HK-2 (cell line): ENCODE data around the gene SHC3.
"Not testable (repeated sequence)": the region's sequence is repeated elsewhere in the genome, so short reads cannot be mapped to it uniquely, and the experiment has no call there.

Experiments used
- DNase-seq: peaks from one replicate; pipeline ENCODE4 v3.0.0-alpha.2; 2018; ENCODE audit not compliant: unreplicated experiment

The SHC3 gene

DNA sequence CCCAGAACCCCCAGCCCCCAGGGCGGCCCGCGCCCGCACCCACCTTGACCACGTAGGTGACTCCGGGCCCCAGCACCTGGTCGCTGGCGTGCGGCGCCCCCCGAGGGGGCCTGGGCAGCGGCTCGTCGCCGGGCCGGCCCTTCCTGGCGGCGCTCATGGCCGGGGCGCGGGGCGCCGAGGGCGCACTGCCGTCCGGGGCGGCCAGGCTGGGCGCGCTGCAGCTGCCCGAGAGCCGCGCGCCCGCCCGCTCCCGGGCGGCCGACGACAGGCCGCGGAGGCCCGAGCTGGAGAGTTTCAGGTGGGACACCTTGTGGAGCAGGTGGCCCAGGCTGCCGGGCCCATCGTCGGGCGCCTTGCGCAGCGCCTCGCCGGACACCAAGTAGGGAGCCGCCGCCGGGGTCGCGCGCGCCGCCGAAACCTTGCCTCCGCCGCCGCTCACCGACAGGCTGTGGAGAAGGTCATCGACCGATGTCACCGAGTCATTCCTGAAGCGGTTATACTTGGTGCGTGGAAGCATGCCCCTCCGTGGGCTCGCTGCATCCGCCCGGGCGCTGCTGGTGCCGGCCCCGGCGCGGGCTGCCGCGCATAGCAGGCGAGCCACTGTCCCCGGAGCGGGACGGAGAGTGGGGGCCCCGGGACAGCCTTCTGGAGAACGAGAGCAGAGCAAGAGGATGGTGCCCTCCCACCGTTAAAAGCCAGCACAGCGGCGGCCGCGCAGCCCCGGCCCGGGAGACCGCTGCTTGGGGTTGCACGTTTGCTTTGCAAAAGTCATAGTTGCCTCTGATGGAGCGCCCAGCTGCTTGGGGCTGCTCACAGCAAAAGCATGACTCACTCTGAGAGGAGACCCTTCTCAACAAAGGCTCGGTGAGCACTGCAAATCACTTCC, at the start of gene SHC3:
SHC3 (minus strand) TSS at position 875 of the 886 bp plus-strand sequence; CDS start at position 517, 358 bp downstream.
- DNase-seq = peak; percentile 34

GRCh38 chr9:89225991-89226471, 47.4 kb upstream of the SHC3 start:
- DNase-seq = no peak

- DNase-seq = no peak
Measured at GRCh38 chr9:89225587-89225986, 47.0 kb upstream of the SHC3 start.

GRCh38 chr9:89225036-89225435, 46.4 kb upstream of the SHC3 start:
- no peak for DNase-seq

DNA sequence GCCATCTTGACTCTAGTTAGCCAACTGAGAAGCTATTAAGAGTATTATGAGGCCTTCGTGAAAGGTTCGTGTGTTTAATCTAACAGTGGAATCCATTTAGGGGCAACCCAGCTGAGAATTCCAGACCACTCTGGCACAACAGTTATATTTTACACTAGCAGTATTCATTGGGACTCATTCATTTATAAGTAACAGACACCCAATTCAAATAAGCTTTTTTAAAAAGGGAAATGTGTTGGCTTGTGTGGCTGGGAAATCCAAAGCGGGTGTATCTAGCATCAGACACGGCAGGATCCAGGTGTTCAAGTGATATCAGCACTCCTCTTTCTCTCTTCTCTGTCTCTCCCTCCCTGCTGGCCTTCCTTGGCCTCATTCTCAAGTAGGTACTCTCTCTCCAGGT, 46.0 kb upstream of the SHC3 start:
- DNase-seq = no peak

DNA sequence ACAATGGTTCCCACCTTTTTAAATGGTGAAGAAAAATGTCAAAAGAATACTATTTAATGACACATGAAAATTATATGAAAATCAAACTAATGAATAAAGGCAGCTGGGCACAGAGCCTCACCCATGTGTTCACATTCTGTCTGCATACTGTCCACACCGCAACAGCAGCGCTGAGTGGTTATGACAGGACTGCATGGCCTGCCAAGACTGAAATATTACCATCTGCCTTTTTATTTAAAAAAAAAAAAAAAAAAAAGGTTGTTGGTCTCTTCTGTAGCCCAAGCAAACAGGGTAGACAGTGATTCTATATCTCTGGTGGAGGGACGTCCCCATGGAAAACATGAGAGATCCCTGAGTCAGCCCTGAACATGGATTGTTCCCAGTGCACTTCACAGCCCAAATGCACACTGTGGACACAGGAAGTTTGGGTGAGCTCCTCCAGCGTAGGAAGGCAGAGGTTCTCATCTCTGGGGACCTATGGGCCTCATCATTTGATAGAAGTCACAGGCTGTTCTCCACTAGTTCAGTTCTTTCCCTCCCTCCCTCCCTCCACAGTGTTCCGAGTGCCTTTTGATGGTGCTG, 44.9 kb upstream of the SHC3 start:
- DNase-seq = no peak

GRCh38 chr9:89219637-89220036, 41.0 kb upstream of the SHC3 start:
- DNase-seq = no peak

DNA sequence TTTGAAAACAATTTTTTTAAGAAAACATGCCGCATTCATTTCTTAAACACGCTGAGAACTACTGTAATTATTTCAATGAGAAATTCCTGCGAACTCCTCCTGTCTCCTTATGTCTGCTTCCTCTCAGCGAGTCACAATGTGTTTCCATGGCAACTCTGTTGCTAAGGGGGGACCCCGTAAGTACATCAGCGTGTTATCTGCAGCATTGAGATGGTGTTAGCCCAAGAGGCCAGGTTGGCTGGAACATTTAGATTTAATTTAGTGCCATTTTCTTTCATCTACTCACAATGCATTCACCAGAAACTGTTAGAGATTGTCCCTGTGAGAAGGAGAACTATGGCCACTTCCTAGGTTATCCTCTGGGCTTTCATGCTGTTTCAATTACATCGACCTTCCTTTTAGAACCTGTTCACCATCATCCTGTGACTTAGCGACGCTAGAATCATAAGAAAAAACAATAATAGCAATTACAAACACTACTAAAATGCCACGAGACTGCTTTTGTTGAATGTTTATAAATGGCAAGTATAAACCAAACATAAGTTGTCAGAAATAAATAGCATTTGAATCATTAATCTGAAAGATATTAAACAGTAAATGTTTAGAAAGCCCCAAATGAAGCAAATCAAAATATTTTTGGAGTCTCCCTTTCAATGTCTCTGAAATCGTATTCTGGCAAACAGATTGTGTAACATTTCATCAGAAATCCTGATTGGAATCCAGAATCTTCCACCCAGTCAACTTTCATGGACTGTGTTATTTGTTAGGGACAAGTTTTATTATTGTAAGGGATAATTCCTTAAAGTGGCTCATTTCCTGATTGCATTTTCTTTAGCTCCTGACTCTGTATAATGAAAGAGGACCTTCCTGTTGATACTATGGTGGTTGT, 39.7 kb upstream of the SHC3 start:
- no peak for DNase-seq

DNA sequence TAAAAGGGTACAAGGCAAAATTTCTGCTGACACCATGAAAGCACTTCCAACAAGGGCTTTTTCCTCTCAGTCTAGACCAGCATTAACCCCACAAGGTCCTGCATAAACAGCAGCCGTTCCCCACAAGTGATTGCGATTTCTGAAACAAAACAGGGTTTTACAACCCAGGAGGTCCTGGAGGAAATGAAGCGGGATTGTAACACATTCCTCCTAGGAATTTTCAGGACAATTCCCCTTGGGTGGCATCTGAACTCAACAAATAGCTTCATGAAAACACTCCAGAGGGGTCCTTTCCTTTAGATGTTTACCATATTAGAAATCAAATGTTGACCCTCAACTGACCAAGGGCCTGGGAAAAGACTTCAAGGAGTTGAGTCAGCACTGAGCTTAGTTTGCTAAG, 36.7 kb upstream of the SHC3 start:
- DNase-seq = no peak

GRCh38 chr9:89213396-89213880, 34.8 kb upstream of the SHC3 start:
- no peak for DNase-seq

GRCh38 chr9:89212171-89212570, 33.6 kb upstream of the SHC3 start:
- DNase-seq = no peak

DNA sequence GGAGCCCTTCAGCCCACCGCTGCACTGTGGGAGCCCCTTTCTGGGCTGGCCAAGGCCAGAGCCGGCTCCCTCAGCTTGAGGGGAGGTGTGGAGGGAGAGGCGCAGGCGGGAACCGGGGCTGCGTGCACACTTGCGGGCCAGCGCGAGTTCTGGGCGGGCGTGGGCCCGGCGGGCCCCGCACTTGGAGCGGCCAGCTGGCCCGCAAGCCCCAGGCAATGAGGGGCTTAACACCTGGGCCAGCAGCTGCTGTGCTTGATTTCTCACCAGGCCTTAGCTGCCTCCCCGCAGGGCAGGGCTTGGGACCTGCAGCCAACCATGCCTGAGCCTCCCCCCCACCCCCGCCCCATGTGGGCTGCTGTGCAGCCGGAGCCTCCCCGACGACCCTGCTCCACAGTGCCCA, 30.7 kb upstream of the SHC3 start:
- DNase-seq = not testable (repeated sequence)

- DNase-seq = peak; percentile 26
Measured at GRCh38 chr9:89207026-89207425, 28.4 kb upstream of the SHC3 start.

DNA sequence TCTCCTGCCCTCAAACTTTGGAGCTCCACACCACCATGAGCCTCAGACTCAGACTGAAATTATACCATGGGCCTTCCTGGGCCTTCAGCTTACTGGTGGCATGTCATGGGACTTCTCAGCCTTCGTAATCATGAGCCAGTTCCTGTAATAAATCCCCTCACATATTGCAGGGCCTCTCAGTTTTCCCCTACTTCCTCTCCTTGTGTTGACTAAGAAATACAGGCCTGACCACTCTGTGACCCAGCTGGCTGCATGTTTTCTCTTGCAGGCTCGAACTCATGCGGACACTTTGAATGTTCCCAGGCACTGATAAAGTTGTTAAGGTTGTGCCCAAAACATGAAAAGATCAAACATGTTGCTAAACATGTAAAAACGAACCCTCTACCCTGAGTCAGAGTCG, 26.2 kb upstream of the SHC3 start:
- no peak for DNase-seq

DNA sequence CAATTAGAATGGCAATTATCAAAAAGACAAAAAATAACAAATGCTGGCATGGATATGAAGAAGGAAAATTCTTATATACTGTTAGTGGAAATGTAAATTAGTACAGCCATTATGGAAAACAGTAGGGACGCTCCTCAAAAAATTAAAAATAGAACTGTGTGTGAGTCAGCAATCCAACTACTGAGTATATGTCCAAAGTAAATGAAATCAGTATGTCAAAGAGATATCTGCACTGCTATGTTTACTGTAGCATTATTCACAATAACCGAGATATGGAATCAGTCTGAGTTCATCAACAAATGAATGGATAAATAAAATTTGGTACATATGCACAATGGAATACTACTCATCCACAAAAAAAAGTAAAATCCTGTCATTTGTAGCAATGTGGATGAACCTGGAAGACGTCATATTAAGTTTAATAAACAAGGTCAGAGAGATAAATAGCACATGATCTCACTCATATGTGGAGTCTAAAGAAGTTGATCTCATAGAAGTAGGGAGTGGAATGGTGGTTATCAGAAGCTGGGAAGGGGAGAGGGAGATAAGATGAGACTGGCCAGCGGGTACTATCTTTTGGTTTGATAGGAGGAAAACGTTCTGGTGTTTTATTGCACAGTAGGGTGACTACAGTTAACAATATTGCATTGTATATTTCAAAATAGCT, 16.6 kb upstream of the SHC3 start:
- DNase-seq = no peak

DNA sequence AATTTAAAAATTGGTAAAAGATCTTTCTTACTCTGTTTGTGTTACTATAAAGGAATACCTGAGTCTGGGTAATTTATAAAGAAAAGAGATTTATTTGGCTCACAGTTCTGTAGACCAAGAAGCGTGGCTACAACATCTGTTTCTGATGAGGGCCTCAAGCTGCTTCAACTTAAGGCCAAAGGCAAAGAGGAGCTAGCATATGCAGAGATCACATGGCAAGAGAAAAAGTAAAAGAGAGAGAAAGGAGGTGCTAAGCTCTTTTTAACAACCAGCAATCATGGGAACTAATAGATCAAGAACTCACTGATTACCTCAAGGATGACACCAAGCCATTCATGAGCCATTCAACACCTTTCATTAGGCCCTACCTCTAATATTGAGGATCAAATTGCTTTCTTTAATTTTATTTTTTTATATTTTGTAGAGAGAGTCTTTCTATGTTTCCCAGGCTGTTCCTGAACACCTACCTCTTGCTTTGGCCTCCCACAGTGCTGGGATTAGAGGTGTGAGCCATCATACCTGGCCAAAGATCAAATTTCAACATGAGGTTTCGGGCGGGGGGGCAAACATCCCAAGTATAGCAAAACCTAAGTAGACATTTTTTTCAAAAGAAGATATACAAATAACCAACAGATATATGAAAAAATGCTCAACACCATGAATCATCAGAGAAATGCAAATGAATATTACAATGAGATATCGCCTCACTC, 16.0 kb upstream of the SHC3 start:
- no peak for DNase-seq

DNA sequence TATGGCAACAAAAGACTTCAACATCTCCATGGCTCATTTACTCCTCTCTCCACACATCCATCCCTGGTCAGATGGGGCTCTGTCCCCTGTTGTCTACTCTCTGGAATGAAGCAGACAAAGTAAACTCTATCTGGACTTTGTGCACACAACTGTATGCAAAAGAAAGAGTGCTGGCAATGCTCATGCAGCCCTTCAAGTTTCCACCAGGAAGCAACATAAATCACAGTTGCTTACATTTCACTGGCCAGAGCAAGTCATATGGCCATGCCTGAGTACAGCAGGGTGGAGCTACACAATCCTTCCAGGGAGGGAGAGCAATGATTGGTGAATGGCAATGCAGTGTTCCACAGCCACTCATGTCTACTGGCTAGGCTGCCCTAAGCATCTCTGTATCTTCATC, 12.4 kb upstream of the SHC3 start:
- DNase-seq = no peak

DNA sequence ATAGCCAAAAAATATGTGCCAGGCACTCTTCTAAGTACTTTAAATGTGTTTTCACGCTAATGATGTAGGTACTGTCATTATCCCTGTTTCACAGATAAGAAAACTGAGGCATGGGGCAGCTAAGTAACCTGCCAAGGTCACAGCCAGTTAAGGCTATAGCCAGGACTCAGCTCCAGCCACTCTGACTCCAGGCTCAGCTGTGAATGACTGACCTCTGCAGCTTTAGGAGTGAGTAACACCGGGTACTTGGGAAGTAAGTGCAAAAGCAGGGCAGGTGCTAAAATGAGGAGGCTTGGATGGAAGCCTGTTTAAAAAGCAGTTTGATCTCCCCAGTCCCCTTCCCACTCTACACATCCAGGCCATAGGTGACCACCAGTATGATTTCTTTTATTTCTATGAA, 10.6 kb upstream of the SHC3 start:
- DNase-seq = no peak

DNA sequence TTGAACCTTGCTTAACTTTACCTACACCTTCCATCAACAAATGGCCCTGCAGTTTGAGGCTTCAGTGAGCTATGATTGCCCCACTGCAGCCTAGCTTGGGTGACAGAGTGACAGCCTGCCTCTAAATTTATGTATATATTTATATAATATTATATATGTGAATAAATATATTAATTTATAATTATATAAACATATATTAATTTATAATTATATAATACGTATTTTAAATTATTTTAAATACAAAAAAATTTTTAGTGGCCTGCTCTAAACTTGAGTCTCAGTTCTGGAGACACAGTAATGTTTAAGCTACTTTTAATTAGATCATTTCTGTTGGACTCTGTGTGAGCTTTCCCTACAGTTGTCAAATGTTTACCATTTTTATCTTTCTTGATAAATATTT, 9.3 kb upstream of the SHC3 start:
- no peak for DNase-seq

DNA sequence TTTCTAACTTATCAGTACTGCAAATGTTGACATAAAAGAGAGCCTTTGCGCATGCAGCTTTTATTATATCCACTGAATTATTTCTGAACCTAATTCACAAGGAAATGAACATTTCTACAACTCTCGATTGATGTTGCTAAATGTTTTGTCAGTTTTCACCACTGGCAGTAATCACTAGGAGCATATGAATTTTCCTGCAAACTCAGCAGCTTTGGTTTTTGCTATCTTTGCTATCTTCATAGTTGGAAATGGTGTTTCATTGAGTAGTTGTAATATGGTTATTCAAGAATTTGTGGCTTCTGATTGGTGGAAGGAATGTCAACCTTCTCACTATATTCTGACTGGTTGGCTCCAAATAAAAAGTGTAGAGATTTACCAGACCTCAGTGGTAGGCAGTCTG, 8.9 kb upstream of the SHC3 start:
- DNase-seq = no peak

- DNase-seq = no peak
Measured at GRCh38 chr9:89186960-89187359, 8.3 kb upstream of the SHC3 start.
